ENCODE results near the gene PYM1. TPM values are rescaled to one million over a fixed set of nuclear protein-coding genes. Genes with fewer than 3 reads are reported as not detected.

The PYM1 gene
- total and polyA plus RNA-seq, 5 experiments from 2014 or later, result 33.1 to 65.7 (median 54.4) TPM

- Mint-ChIP-seq H3K27ac (no peak overlapping the region), H3K4me1 (no peaks in the 10 kb centered on the region), H3K9me3 (peaks cover 0 to 15% (median 0%) of the 10 kb centered on the region in 9 donors), H3K27me3 (no peaks in the 10 kb centered on the region), H3K36me3 (peaks cover 0 to 4% (median 0%) of the 10 kb centered on the region in 3 donors), H3K4me3 (no peak overlapping the region)
- DNase-seq (no peak), ATAC-seq (no peak)
- POLR2A ChIA-PET, result no interaction called here
Observed at GRCh38 chr12:55861871-55862270, 65.8 kb downstream of the PYM1 start.

GRCh38 chr12:55861396-55861795, 66.3 kb downstream of the PYM1 start:
- peaks cover 0 to 4% (median 0%) of the 10 kb centered on the region in 3 donors for H3K36me3 Mint-ChIP-seq
- H3K4me1 Mint-ChIP-seq, result no peaks in the 10 kb centered on the region
- ATAC-seq, result no peak
- POLR2A ChIA-PET, result interaction anchor here (0.7 kb wide), 2 partner anchors 15 to 33 kb away, joined by 3 to 4 read pairs; no protein-coding TSS in a partner anchor
- peaks cover 0 to 15% (median 0%) of the 10 kb centered on the region in 9 donors for H3K9me3 Mint-ChIP-seq
- no peak overlapping the region for H3K27ac Mint-ChIP-seq
- no peak for DNase-seq
- no peaks in the 10 kb centered on the region for H3K27me3 Mint-ChIP-seq
- no peak overlapping the region for H3K4me3 Mint-ChIP-seq

- no peak overlapping the region for H3K4me3 Mint-ChIP-seq
- peaks cover 0 to 6% (median 0%) of the 10 kb centered on the region in 5 donors for H3K27me3 Mint-ChIP-seq
- H3K36me3 Mint-ChIP-seq, result no peaks in the 10 kb centered on the region
- DNase-seq, result no peak
- H3K4me1 Mint-ChIP-seq, result no peaks in the 10 kb centered on the region
- ATAC-seq, result no peak
- H3K9me3 Mint-ChIP-seq, result no peaks in the 10 kb centered on the region
- POLR2A ChIA-PET, result no interaction called here
- no peak overlapping the region for H3K27ac Mint-ChIP-seq
Observed at GRCh38 chr12:55852740-55853139, 75.0 kb downstream of the PYM1 start.

Other genes with a start within 250 kb of the PYM1 start
- 1 to 10 TPM; 5.2 to 7.0 TPM for gene ITGA7, start 220.0 kb downstream of the PYM1 start, total RNA-seq
- gene ITGA7, start 220.0 kb downstream of the PYM1 start, polyA plus RNA-seq, result 1 to 10 TPM in 2 of 3 donors, not detected in 1; 1.5 to 1.7 TPM
- gene BLOC1S1, start 211.8 kb downstream of the PYM1 start, total RNA-seq, result 10 to 100 TPM; 62.9 to 65.7 TPM
- gene BLOC1S1, start 211.8 kb downstream of the PYM1 start, polyA plus RNA-seq, result 100 to 1,000 TPM in 2 of 3 donors, 10 to 100 TPM in 1; 84.3 to 133 (median 117) TPM
- 10 to 100 TPM; 28.8 to 30.4 TPM for gene RDH5, start 207.5 kb downstream of the PYM1 start, total RNA-seq
- 1 to 10 TPM in 2 of 3 donors, not detected in 1; 1.0 to 1.4 TPM for gene RDH5, start 207.5 kb downstream of the PYM1 start, polyA plus RNA-seq
- gene CD63, start 198.9 kb downstream of the PYM1 start, total RNA-seq, result 10 to 100 TPM; 41.0 to 46.5 TPM
- gene CD63, start 198.9 kb downstream of the PYM1 start, polyA plus RNA-seq, result 100 to 1,000 TPM; 119 to 412 (median 135) TPM
- 1 to 10 TPM; 5.8 to 7.7 TPM for gene GDF11, start 184.8 kb downstream of the PYM1 start, total RNA-seq
- gene GDF11, start 184.8 kb downstream of the PYM1 start, polyA plus RNA-seq, result 1 to 10 TPM in 1 of 3 donors, under 1 TPM in 2; 0.82 to 1.5 (median 0.99) TPM
- gene SARNP, start 110.2 kb downstream of the PYM1 start, total RNA-seq, result 10 to 100 TPM; 43.6 to 43.9 TPM
- 100 to 1,000 TPM in 1 of 3 donors, 10 to 100 TPM in 2; 93.6 to 104 (median 94.0) TPM for gene SARNP, start 110.2 kb downstream of the PYM1 start, polyA plus RNA-seq
- 10 to 100 TPM; 43.2 to 46.8 TPM for gene ORMDL2, start 109.9 kb downstream of the PYM1 start, total RNA-seq
- 10 to 100 TPM; 71.6 to 92.5 (median 90.3) TPM for gene ORMDL2, start 109.9 kb downstream of the PYM1 start, polyA plus RNA-seq
- 10 to 100 TPM; 34.7 to 35.0 TPM for gene DNAJC14, start 98.3 kb downstream of the PYM1 start, total RNA-seq
- gene DNAJC14, start 98.3 kb downstream of the PYM1 start, polyA plus RNA-seq, result 10 to 100 TPM; 31.0 to 39.6 (median 35.5) TPM
- gene MMP19, start 85.0 kb downstream of the PYM1 start, total RNA-seq, result under 1 TPM in 1 of 2 experiments, not detected in 1; 0.55 TPM
- gene MMP19, start 85.0 kb downstream of the PYM1 start, polyA plus RNA-seq, result not detected
- 1,000 to 10,000 TPM; 1,302 to 1,328 TPM for gene DGKA, start 3.3 kb upstream of the PYM1 start, total RNA-seq
- 100 to 1,000 TPM; 145 to 378 (median 232) TPM for gene DGKA, start 3.3 kb upstream of the PYM1 start, polyA plus RNA-seq
- not detected for gene PMEL, start 38.1 kb upstream of the PYM1 start, total RNA-seq
- gene PMEL, start 38.1 kb upstream of the PYM1 start, polyA plus RNA-seq, result under 1 TPM in 1 of 3 donors, not detected in 2; 0.15 TPM
- 10 to 100 TPM; 27.5 to 30.8 TPM for gene CDK2, start 38.9 kb upstream of the PYM1 start, total RNA-seq
- gene CDK2, start 38.9 kb upstream of the PYM1 start, polyA plus RNA-seq, result 10 to 100 TPM in 1 of 3 donors, 1 to 10 TPM in 2; 8.0 to 12.4 (median 9.5) TPM
- gene RAB5B, start 46.2 kb upstream of the PYM1 start, total RNA-seq, result 10 to 100 TPM; 88.9 to 95.2 TPM
- 10 to 100 TPM; 61.6 to 69.4 (median 65.9) TPM for gene RAB5B, start 46.2 kb upstream of the PYM1 start, polyA plus RNA-seq
- gene SUOX, start 69.4 kb upstream of the PYM1 start, total RNA-seq, result 1 to 10 TPM; 5.6 to 6.3 TPM
- under 1 TPM in 2 of 3 donors, not detected in 1; 0.10 to 0.58 TPM for gene SUOX, start 69.4 kb upstream of the PYM1 start, polyA plus RNA-seq
- gene IKZF4, start 93.1 kb upstream of the PYM1 start, total RNA-seq, result 1 to 10 TPM; 4.4 to 5.2 TPM
- gene IKZF4, start 93.1 kb upstream of the PYM1 start, polyA plus RNA-seq, result under 1 TPM; 0.48 to 0.67 (median 0.53) TPM
- 10 to 100 TPM; 56.1 to 58.4 TPM for gene RPS26, start 114.0 kb upstream of the PYM1 start, total RNA-seq
- 1,000 to 10,000 TPM in 1 of 3 donors, 100 to 1,000 TPM in 2; 743 to 1,060 (median 810) TPM for gene RPS26, start 114.0 kb upstream of the PYM1 start, polyA plus RNA-seq
- 10 to 100 TPM; 22.7 to 26.0 TPM for gene ERBB3, start 152.3 kb upstream of the PYM1 start, total RNA-seq
- gene ERBB3, start 152.3 kb upstream of the PYM1 start, polyA plus RNA-seq, result 1 to 10 TPM; 1.3 to 3.3 (median 1.7) TPM
- 100 to 1,000 TPM; 132 to 135 TPM for gene PA2G4, start 176.7 kb upstream of the PYM1 start, total RNA-seq
- 100 to 1,000 TPM; 219 to 241 (median 241) TPM for gene PA2G4, start 176.7 kb upstream of the PYM1 start, polyA plus RNA-seq
- gene RPL41, start 188.7 kb upstream of the PYM1 start, total RNA-seq, result 1,000 to 10,000 TPM; 5,098 to 5,261 TPM
- over 10,000 TPM in 1 of 3 donors, 1,000 to 10,000 TPM in 2; 8,782 to 10,436 (median 9,902) TPM for gene RPL41, start 188.7 kb upstream of the PYM1 start, polyA plus RNA-seq
- 10 to 100 TPM; 15.1 to 15.9 TPM for gene ZC3H10, start 190.4 kb upstream of the PYM1 start, total RNA-seq
- 1 to 10 TPM; 1.3 to 2.5 (median 1.8) TPM for gene ZC3H10, start 190.4 kb upstream of the PYM1 start, polyA plus RNA-seq
- gene ESYT1, start 200.4 kb upstream of the PYM1 start, total RNA-seq, result 100 to 1,000 TPM; 257 to 270 TPM
- 100 to 1,000 TPM; 354 to 433 (median 357) TPM for gene ESYT1, start 200.4 kb upstream of the PYM1 start, polyA plus RNA-seq
- 1 to 10 TPM; 3.5 to 5.9 TPM for gene MYL6B, start 224.7 kb upstream of the PYM1 start, total RNA-seq
- gene MYL6B, start 224.7 kb upstream of the PYM1 start, polyA plus RNA-seq, result 1 to 10 TPM; 3.4 to 4.0 (median 3.8) TPM
- gene MYL6, start 230.5 kb upstream of the PYM1 start, total RNA-seq, result 100 to 1,000 TPM; 421 to 448 TPM
- 1,000 to 10,000 TPM; 1,813 to 2,533 (median 2,044) TPM for gene MYL6, start 230.5 kb upstream of the PYM1 start, polyA plus RNA-seq

All from naive thymus-derived CD8-positive, alpha-beta T cell (primary cell).